ENCODE measurements around the gene JAZF1.

Gene JAZF1

DNA sequence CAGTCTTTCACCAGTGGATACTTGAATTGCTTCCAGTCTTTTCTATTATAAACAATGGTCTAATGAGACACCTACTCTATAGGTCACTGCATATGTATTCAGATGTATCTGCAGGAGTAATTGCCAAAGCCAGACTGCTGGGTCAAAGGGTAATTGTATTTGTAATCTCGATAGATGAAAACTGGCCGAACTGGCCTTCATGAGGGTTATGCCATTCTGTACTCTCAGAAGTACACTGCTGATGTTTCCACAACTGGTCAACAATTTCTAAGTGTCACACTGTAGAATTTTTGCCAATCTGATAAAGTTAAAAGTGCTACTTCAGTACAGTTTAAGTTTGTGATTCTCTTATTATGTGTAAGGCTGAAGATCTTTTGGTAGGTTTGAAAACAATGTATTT, 64.6 kb downstream of the JAZF1 start:
- Histone ChIP-seq H3K9me3 (ENCODE audit: low read length) (no peaks in the 10 kb centered on the region), H3K4me2 (ENCODE audit: low read length) (no peak overlapping the region), H3K27ac (ENCODE audit: low read depth, low read length, poor library complexity, severe bottlenecking) (no peak overlapping the region), H3K4me3 (ENCODE audit: low read depth, low read length, poor library complexity, severe bottlenecking) (no peak overlapping the region), H3F3A (ENCODE audit: insufficient read depth, low read length) (no peaks in the 10 kb centered on the region), H3K9ac (ENCODE audit: low read length) (no peak overlapping the region), H3K9me2 (ENCODE audit: low read depth, low read length) (no peaks in the 10 kb centered on the region; the same call in 1 of the 2 replicates), H4K20me1 (ENCODE audit: insufficient read depth, low read length) (no peaks in the 10 kb centered on the region; the same call in 1 of the 2 replicates), H3K36me3 (ENCODE audit: insufficient read depth, low read length) (no peaks in the 10 kb centered on the region), H2AFZ (ENCODE audit: low read length) (no peak overlapping the region), H3K4me1 (ENCODE audit: insufficient read depth, low read length, severe bottlenecking) (no peaks in the 10 kb centered on the region), H3K27me3 (ENCODE audit: insufficient read depth, low read length) (no peaks in the 10 kb centered on the region), H3K79me2 (ENCODE audit: insufficient read depth, low read length) (no peaks in the 10 kb centered on the region)
- TF ChIP-seq, protein P1, sequence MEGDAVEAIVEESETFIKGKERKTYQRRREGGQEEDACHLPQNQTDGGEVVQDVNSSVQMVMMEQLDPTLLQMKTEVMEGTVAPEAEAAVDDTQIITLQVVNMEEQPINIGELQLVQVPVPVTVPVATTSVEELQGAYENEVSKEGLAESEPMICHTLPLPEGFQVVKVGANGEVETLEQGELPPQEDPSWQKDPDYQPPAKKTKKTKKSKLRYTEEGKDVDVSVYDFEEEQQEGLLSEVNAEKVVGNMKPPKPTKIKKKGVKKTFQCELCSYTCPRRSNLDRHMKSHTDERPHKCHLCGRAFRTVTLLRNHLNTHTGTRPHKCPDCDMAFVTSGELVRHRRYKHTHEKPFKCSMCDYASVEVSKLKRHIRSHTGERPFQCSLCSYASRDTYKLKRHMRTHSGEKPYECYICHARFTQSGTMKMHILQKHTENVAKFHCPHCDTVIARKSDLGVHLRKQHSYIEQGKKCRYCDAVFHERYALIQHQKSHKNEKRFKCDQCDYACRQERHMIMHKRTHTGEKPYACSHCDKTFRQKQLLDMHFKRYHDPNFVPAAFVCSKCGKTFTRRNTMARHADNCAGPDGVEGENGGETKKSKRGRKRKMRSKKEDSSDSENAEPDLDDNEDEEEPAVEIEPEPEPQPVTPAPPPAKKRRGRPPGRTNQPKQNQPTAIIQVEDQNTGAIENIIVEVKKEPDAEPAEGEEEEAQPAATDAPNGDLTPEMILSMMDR (IDR thresholded peaks at IDR 0.05; ENCODE audit: low read length): no peak
- no peak for TF ChIP-seq EZH2 (IDR thresholded peaks at IDR 0.05; ENCODE audit: borderline replicate concordance, low read length)

DNA sequence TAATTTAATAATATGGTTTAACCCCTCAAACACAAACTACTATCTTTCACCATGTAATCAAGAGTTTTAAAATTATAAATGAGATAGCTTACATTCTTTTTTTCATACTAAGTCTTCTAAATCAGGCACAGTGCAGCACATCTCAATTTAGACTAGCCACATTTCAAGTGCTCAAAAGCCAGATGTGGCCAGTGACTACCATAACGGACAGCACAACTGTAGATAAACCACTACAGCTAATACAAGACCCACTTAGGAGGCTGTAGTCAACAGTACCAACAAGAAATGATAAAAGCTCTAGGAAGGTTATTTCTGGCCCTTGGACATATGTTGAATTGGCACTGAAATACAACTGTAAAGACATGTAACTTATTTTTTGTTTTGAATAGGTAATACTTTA, 65.3 kb downstream of the JAZF1 start:
- H3K9me2 ChIP-seq (ENCODE audit: low read depth, low read length): no peaks in the 10 kb centered on the region; the same call in 1 of the 2 replicates
- H3K9me3 ChIP-seq (ENCODE audit: low read length): no peaks in the 10 kb centered on the region
- H3K79me2 ChIP-seq (ENCODE audit: insufficient read depth, low read length): no peaks in the 10 kb centered on the region
- no peak overlapping the region for H3K4me2 ChIP-seq (ENCODE audit: low read length)
- H3K4me1 ChIP-seq (ENCODE audit: insufficient read depth, low read length, severe bottlenecking): no peaks in the 10 kb centered on the region
- TF ChIP-seq, protein P1 (IDR thresholded peaks at IDR 0.05; ENCODE audit: low read length): no peak
- no peak for TF ChIP-seq EZH2 (IDR thresholded peaks at IDR 0.05; ENCODE audit: borderline replicate concordance, low read length)
- no peaks in the 10 kb centered on the region for H3K27me3 ChIP-seq (ENCODE audit: insufficient read depth, low read length)
- H4K20me1 ChIP-seq (ENCODE audit: insufficient read depth, low read length): no peaks in the 10 kb centered on the region; the same call in 1 of the 2 replicates
- no peak overlapping the region for H2AFZ ChIP-seq (ENCODE audit: low read length)
- H3K9ac ChIP-seq (ENCODE audit: low read length): no peak overlapping the region
- H3F3A ChIP-seq (ENCODE audit: insufficient read depth, low read length): no peaks in the 10 kb centered on the region
- H3K4me3 ChIP-seq (ENCODE audit: low read depth, low read length, poor library complexity, severe bottlenecking): no peak overlapping the region
- H3K36me3 ChIP-seq (ENCODE audit: insufficient read depth, low read length): no peaks in the 10 kb centered on the region
- no peak overlapping the region for H3K27ac ChIP-seq (ENCODE audit: low read depth, low read length, poor library complexity, severe bottlenecking)

DNA sequence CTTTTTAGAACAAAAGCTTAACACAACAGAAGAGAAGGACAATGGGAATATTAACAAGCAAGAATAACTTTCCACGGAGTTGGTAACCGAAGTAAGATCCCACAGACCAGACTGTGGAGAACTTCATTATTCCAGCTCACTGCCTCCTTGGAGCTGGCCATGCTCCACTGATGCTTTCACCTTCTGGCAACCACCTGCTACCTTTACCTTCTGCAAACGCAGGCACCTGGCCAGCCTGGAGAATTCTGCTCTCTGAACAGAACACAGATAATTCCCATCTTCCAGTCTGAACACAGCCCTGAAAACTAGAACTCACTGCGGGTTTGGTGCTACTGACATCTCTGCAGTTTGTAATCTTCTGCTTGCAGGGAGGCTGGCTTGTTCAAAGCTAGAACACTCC, 66.5 kb downstream of the JAZF1 start:
- TF ChIP-seq EZH2 (IDR thresholded peaks at IDR 0.05; ENCODE audit: borderline replicate concordance, low read length): no peak
- TF ChIP-seq, protein P1 (IDR thresholded peaks at IDR 0.05; ENCODE audit: low read length): no peak
- Histone ChIP-seq H3K4me1 (ENCODE audit: insufficient read depth, low read length, severe bottlenecking) (no peaks in the 10 kb centered on the region), H3K4me3 (ENCODE audit: low read depth, low read length, poor library complexity, severe bottlenecking) (no peak overlapping the region), H3K36me3 (ENCODE audit: insufficient read depth, low read length) (no peaks in the 10 kb centered on the region), H3K79me2 (ENCODE audit: insufficient read depth, low read length) (no peaks in the 10 kb centered on the region), H3K9me2 (ENCODE audit: low read depth, low read length) (no peaks in the 10 kb centered on the region; the same call in 1 of the 2 replicates), H3K9me3 (ENCODE audit: low read length) (no peaks in the 10 kb centered on the region), H3K9ac (ENCODE audit: low read length) (no peak overlapping the region), H4K20me1 (ENCODE audit: insufficient read depth, low read length) (no peaks in the 10 kb centered on the region; the same call in 1 of the 2 replicates), H3K27me3 (ENCODE audit: insufficient read depth, low read length) (no peaks in the 10 kb centered on the region), H3K27ac (ENCODE audit: low read depth, low read length, poor library complexity, severe bottlenecking) (no peak overlapping the region), H3F3A (ENCODE audit: insufficient read depth, low read length) (no peaks in the 10 kb centered on the region), H3K4me2 (ENCODE audit: low read length) (no peak overlapping the region), H2AFZ (ENCODE audit: low read length) (no peak overlapping the region)

Data from OCI-LY1 (cell line).